CD4-positive, alpha-beta T cell treated with Interferon alpha-2 for 1 hour (primary cell): ENCODE results near the gene DIP2C.
"Not testable (repeated sequence)": the region's sequence is repeated elsewhere in the genome, so short reads cannot be mapped to it uniquely, and the experiment has no call there.

Experiments used
- DNase-seq, 2 donors: peaks; one replicate each; pipeline ENCODE4 v3.0.0-alpha.2; 2020 to 2022

DIP2C gene

DNA sequence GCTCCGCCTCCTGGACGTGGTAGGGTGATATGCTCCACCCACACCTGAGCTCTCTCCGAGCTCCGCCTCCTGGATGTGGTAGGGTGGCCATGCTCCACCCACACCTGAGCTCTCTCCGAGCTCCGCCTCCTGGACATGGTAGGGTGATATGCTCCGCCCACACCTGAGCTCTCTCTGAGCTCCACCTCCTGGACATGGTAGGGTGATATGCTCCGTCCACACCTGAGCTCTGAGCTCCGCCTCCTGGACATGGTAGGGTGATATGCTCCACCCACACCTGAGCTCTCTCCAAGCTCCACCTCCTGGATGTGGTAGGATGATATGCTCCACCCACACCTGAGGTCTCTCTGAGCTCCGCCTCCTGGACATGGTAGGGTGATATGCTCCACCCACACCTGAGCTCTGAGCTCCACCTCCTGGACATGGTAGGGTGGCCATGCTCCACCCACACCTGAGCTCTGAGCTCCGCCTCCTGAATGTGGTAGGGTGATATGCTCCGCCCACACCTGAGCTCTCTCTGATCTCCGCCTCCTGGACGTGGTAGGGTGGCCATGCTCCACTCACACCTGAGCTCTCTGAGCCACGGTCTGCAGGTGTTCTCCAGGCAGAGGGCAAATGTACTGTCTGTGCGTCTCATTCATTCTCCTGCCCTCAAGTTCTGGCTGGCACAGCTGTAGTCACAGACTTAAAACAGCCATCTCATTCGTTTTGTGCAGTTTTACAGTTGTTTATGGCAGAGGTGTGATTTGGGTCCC lies 252.4 kb downstream of the DIP2C start:
- DNase-seq = peak in 1 of 2 donors; percentile 46

DNA sequence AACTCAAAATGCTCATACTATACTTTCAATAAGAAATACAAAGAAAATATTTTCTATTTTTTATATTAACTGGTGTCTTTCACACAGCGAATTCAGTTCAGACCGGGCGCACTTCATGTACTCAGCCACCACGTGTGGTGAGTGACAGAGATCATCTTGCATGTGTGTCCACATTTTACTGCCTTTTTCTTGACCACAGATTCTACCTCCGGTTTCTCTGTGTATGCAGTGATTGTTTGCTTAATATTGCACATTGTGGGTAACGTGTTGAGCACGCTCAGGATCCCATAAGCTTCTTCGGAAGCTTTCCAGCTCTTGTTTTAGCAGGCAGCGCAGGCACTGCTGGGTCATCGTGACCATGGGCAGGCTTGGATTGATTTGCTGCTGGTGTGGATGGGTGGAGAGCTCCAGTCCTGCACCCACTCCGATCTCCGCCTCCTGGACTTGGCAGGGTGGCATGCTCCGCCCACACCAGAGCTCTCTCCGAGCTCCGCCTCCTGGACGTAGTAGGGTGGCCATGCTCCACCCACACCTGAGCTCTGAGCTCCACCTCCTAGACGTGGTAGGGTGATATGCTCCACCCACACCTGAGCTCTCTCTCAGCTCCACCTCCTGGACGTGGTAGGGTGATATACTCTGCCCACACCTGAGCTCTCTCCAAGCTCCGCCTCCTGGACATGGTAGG lies 253.3 kb downstream of the DIP2C start:
- no peak for DNase-seq

DNA sequence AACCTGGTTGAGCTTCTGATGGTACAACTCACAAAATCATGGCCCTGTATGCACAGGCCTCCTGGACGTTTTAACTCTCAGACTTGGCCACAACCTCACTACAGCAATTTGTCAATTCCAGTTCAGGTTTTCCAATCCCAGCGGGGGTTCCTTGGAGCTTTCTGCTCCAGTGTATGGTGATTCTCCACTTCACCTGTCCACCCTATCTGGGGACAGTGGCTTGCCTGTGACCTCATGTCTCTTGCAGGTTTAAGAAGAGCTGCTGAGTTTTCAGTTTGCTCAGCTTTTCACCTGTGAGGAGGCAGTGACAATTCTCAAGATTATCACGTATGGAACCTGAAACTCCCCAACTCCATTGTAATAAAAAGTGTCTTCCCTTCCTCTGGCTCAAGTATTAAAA lies 254.1 kb downstream of the DIP2C start:
- DNase-seq = no peak

DNA sequence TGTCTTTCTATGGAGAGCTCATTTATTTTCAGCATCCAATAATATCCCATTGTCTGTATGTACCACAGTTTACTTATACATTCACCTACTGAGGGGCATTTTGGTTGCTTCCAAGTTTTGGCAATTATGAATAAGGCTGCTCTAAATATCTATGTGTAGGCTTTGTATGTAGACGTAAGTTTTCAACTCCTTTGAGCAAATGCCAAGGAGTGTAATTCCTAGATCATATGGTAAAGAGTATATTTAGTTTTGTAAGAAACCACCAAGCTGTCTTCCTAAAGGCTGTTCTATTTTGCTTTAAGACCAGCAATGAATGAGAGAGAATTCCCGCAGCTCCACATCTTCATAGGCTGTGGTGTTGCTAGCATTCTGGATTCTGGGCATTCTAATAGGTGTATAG lies 259.8 kb downstream of the DIP2C start:
- no peak for DNase-seq

DNA sequence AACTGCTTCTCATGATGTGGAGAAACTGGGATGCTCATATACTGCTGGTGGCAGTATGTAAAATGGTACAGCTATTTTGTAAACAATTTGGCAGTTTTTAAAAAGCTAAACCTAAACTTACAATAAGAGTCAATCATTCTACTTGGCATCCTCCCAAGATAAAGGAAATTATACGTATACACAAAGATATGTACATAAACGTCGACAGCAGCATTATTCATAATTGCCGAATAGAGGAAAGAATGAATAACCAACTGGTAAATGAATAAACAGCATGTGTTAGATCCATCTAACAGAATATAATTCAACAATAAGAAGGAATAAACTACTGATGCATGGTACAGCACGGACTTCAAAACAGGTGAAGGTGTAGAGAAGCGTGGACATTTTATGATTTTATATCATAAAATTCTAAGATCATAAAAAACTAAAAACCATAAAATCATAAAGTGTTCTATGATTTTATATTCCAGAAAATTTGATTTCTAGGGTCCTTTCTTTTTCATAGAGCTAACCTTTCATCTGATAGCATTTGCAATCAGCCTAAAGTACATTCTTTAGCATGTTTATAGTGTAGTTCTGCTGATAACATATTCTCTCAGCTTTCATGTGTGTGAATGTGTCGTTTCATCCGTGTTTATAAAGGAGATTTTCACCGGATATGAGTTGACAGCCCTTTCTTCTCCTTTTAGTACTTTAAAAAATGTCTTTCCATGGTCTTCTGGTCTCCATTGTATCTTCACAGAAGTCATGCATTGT lies 261.5 kb downstream of the DIP2C start:
- DNase-seq = no peak

DNA sequence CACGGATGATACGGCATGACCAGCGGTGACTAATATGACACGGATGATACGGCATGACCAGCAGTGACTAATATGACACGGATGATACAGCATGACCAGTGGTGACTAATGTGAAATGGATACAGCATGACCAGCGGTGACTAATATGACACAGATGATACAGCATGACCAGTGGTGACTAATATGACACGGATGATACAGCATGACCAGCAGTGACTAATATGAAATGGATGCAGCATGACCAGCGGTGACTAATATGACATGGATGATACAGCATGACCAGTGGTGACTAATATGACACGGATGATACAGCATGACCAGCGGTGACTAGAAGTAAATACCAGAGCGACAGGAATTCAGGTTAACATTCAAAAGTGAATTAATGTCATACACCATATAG lies 264.1 kb downstream of the DIP2C start:
- not testable (repeated sequence) for DNase-seq

DNA sequence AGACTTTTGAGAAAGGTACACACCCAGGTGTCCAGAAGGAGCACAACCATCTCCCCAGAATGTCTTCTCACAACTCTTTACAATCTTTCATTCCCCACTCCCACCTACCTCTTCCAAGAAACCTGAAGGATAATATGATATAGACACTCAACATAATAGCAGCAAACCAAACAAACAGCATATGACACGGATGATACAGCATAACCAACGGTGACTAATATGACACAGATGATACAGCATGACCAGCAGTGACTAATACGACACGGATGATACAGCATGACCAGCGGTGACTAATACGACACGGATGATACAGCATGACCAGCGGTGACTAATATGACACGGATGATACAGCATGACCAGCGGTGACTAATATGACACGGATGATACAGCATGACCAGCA lies 264.7 kb downstream of the DIP2C start:
- DNase-seq = not testable (repeated sequence)

DNA sequence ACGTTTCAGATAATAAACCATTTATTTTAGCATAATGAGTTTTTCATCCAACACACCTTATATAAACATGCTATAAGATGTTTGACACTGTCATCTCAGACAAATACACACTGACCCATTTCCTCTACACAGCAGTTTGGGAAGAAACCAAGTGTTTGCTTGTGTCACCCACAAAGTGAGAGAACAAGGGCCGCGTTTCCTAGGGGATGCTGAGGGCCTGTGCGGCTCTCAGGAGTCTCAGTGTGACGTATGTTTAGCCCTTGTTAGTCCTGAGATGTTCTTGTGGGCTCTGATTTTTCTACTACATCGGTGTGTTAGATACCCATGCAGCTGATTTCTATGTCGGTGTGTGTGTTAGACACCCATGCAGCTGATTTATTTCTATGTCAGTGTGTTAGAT lies 266.3 kb downstream of the DIP2C start:
- DNase-seq = no peak

DNA sequence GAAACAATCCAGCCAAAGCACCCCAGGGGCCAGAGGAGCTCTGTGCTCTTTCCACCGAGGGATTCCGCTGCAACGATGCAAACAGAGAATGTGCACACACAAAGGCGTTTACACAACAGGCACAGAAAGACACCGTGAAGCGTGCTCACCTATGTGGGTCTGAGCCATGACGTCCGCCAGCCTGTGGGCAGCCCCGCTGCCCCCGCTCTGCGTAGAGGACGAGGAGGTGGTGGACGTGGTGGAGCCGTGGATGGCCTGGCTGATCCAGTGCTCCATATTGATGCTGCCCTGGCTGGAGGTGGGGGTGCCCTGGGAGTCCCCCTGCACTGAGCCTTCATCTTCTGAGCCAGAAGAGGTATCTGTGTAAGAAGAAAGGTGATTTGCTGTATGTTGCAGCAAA lies 266.8 kb downstream of the DIP2C start:
- no peak for DNase-seq

DNA sequence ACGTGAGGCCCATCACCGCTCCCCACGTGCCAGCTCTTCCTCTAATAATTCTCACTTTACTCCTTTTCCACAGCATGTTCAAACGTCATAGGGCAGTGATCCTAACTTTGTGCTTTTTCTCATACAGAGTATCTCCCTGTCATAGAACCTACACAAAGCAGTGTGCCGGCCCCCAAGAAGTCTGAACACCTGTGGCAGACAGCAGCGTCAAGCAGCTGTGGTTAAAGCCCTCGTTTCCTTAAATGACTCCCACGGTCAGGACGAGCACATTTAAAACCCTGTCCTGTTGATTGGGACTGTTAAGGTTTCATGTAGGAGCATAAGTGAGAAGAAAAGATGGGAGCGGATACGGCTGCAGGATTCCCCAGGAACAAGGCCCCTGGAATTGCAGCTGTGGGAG lies 267.2 kb downstream of the DIP2C start:
- no peak for DNase-seq

DNA sequence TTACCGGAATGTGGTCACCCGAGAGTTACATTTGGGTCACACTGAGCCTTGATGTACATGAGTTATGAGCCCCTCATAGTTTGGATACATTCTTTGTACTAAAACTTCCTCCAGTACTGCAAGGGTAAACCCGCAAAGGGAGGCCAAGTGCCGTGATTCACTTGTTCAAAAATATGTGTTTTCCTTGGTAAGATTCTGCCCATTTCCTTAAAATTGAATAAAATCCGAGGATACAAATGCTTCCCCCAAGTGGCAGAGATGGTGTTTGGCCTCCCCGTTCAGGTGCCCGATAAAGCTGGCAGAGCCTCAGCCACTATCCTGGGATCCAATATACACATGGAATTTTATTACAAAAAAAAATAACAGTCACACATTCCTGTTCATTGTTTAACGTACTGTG lies 268.3 kb downstream of the DIP2C start:
- no peak for DNase-seq

DNA sequence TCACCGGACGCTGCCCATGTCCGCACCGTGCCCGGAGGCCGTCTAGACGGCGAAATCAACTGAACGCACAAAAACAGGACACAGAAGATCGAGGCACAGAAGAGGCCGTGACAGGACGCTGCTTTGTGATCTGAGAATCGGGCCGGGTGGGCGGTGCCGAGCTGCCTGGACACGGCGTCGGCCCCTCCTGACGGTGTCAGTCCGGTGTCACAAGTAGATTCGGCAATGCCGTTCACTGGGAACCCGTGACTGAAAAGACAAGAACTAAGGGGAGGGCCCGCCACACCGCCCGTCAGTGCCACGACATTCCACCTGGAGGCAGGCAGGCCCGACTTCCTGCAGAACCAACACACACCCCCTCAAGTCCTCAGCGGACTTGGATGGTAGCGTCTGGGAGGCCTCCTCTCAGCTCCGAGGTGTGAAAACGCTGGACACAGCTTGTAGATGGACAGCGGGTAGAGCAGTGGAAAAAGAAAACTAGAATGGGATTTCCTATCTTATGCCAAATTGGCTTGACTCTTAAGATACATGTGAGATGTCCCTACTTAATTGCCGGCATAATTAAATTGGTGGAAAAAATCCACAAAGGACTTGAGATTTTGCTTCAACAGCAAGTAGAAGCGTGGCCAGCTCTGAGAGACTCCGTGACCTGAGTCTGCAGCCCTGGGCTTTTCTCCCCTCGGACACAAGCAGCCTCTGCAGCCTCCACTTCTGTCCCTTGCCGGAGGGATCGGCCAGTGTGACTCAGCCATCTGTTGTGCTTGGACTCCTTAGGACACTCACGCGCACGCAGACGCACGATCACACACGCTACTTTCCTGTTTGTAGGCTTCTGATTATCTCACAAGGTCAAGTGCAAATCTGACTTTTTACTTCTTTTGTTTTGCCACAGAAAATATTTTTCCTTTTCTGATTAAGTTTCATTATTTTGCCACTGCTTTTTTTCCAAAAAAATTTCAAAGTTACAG lies 269.0 kb downstream of the DIP2C start:
- no peak for DNase-seq

DNA sequence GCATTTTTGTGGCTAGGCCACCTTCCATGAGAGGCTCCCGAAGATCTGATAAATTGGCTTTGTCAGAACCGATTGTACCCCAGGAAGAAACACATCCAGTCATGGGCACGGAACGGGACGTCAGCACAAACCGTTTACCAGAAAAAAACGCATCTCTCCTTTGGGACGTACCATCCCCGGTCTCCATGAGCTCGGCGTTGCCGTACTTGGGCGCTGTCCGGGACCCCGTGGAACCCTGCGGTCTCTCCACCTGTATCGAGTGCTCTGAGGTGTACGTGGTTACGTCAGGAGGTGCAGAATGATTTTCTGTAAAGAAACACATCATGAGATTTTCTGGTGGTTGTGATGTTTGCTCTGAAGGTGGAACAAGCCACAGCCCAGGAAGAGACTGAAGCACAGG lies 270.6 kb downstream of the DIP2C start:
- DNase-seq = no peak

DNA sequence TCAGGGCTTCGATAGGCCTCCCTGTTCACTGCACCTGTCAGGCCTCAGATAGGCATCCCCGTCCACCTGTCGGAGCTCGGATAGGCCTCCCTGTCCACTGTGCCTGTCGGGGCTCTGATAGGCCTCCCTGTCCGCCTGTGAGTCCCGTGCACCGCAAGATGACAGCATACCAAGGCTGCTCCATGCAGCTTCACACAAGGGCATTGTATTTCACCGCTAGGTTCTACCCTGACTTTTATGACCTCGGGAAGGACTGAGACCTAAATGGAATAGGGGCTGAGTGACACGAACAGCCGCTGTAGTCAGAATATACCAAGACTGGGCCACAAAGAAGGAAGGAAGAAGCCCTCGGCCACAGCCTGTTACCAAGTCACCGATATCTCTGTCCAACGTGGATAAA lies 271.2 kb downstream of the DIP2C start:
- DNase-seq = no peak

DNA sequence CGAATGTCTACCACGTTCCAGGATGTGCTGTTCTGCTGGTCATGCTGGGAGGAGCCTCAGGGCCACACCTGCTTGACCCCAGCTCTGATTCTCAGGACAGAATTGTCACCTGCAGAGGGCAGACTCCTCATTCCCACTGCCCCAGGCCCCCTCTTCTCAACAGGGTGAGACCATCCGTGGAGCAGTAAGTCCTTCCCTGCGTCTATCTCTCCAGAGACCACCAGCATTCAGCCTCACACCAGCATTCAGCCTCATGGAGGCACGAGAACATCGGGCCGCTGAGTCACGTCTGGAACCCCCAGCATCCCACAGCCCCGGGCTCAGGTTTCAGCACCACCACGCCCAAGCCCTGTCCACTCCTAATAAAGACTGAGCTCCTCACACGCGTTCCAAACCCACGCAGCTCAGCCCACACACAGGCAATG lies 273.4 kb downstream of the DIP2C start:
- no peak for DNase-seq

DNA sequence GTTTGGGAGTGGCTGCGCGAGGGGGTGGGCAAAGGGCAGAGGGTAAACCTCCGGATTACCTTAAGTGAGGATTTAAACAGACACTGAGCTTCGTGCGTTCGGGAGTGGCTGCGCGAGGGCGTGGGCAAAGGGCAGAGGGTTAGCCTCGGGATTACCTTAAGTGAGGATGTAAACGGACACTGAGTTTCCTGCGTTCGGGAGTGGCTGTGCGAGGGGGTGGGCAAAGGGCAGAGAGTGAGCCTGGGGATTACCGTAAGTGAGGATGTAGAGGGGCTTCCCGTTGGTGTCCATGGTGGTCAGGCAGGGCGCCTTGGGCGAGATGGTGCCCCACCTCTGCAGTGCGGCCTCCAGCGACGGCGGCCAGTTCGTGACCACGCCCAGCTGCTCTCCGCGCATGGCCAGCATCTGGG lies 275.8 kb downstream of the DIP2C start:
- no peak for DNase-seq

DNA sequence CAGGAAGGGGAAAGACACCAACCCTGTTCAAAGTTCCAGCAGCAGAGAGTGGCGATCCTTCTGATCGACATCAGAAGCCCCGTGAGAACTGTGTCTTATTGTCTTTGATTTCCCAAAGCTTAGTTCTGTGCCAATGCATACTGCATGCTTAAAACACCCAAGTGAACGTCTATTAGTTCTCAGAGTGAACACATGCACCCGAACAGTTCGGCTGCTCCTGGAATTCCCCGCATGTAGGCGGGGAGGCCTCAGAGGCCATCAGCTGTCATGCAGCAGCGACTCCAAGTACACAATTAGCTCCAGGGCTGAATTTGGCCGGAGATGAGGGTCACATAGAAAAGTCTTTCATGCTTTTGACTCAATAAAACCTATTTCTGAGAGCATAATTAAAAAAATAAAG lies 277.4 kb downstream of the DIP2C start:
- no peak for DNase-seq

DNA sequence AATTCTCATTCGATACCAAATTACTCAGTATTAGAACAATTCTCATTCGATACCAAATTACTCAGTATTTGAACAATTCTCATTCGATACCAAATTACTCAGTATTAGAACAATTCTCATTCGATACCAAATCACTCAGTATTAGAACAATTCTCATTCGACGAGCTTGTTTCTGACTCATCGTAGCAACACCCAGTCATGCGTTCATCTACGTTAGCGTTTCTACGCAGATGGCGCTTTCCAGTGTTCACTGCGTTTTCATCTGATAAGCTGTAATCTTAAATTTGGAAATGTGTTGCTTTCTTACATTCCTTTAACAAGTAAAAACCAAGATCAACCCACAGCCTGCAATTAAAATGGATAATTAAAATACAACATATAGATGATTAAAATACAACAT lies 277.9 kb downstream of the DIP2C start:
- DNase-seq = no peak

DNA sequence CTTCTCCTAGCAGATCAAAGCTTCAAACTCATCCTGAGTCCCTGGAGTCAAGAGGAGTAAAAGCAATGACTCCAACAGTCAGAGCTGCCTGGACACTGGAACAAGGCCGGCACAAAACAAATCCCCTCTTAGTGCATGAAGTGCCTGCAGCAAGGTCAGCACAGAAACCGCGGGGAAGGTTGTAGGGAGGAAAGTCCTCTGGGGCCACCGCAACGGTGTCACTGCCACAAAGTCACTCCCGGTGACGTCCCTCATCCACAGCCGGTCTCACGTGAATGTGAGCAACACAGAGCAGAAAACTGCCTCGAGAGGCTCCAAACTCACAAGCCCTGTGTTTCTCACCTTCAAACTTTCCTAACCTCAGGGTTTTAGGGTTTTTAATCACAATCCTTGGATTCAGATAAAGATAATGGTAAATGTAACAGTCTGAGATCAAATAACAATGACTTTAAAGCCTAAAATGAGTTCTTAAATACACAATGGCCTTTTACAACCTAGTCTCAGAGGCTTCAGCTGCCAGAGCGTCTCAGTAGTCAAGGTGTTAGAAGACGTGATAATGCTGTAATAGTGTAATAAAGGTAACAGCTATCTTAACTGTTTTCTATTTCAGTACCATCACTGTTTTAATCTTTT lies 279.9 kb downstream of the DIP2C start:
- DNase-seq = no peak

DNA sequence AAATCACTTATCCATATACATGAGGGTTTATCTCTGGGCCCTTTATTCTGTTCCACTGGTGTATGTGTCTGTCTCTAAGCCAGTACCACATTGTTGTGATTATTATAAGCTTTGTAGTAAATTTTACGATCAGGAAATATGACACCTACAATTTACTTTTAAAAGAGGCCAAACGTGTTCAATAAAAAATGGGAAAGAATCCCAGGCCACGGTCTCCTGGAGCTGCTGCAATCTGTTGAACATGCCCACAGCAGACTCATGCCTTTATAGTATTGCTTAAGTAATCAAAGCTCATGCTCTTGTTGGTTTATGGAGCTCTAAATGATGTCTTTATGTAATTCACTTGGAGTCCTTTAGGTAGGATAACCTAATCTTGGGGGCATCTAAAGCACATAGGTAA lies 281.2 kb downstream of the DIP2C start:
- no peak for DNase-seq

DNA sequence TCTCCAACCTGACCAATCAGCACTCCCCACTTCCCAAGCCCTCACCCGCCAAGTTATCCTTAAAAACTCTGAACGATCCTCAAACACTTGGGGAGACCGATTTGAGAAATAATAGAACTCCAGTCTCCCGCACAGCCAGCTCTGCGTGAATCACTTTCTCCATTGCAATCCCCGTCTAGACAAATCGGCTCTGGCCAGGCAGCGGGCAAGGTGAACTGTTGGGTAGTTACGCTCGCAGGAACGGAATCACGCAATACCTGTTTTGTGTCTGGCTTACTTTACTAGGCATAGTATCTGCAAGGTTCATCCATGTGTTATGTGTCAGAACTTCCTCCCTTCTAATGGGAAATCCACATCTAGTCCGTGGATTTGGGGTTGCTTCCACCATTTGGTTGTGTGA lies 282.5 kb downstream of the DIP2C start:
- DNase-seq = no peak

DNA sequence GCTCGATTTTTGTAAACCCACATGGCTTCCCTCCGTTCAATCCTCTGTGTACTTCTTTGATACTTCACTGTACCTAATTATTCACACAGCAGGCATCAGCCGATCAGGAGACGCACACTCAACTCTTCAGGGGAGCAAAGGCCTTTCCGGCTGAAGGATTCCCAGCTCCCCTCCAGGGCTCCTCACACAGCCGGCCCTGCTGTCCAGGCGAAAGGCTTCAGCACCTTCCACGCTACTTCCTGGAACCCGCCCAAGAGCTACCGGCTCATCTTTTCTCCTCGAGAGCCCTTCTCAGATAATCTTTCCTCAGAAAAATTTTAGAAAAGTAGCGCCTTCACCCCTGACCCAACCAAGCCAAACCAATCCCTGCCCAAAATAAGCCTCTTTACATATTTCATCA lies 283.8 kb downstream of the DIP2C start:
- no peak for DNase-seq
